GM12892 (cell line): ENCODE measurements around the gene IQGAP1.

Experiments used
- DNase-seq: peaks from one replicate; pipeline ENCODE4 v3.0.0; 2011; ENCODE audit not compliant: insufficient read length
- FAIRE-seq: peaks from 2 replicates; lab custom pipeline; 2011; peaks lifted over from hg19 to GRCh38; lab: Jason Lieb, UNC
- POLR2A ChIP-seq: IDR thresholded peaks from 2 replicates; pipeline ENCODE4 v1.6.1; 2011; ENCODE audit warnings: low read depth, low read length, control low read depth
- POLR2AphosphoS5 ChIP-seq: IDR thresholded peaks from 2 replicates; pipeline ENCODE4 v1.6.1; 2011; ENCODE audit warnings: low read depth, low read length, control low read depth
- TAF1 ChIP-seq: IDR thresholded peaks from 2 replicates; pipeline ENCODE4 v1.6.1; 2011; ENCODE audit warnings: low read depth, mild to moderate bottlenecking, control low read depth, low read length, borderline replicate concordance

The IQGAP1 gene

GRCh38 chr15:90482124-90483011 is 94.3 kb downstream of the IQGAP1 start:
- FAIRE-seq (peak; percentile 36), DNase-seq (no peak)
- TF ChIP-seq POLR2AphosphoS5 (no peak), TAF1 (no peak), POLR2A (no peak)

DNA sequence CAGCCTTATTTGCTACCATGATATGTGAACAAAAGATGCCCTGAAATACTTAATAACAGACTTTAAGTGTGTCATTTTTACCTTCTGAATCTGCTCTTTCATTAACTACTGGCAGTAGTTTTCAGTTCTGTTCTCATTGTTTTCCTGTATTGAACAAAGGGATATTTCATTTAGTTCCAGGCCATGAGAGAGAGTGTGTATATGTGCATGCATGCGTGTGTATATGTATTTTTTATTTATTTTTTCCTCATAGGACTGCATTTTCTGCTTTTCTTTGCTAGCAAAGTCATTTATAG is 94.9 kb downstream of the IQGAP1 start:
- FAIRE-seq, result no peak
- DNase-seq, result no peak
- TF ChIP-seq POLR2A (no peak), TAF1 (no peak), POLR2AphosphoS5 (no peak)

- no peak for DNase-seq
- TF ChIP-seq POLR2A (no peak), POLR2AphosphoS5 (no peak), TAF1 (no peak)
- FAIRE-seq, result no peak
These were observed 95.6 kb downstream of the IQGAP1 start for GRCh38 chr15:90483637-90484036.

DNA sequence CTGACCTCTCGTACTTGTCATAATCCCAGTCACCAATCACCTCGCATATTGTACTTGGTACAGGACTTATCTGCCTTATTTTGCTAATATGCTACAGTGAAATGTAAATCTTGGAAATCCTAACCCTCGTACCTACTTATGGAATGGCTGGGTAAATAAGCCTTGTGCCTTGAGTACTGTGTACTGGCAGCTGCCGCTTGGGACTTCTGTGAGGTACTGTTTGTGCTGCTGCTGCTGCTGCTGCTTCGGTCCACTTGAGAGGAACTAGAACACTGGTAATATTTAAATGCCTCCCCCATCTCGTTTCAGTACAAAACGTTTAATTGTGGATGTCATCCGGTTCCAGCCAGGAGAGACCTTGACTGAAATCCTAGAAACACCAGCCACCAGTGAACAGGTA is 99.1 kb downstream of the IQGAP1 start:
- TF ChIP-seq TAF1 (no peak), POLR2A (no peak), POLR2AphosphoS5 (no peak)
- no peak for FAIRE-seq
- no peak for DNase-seq

- TF ChIP-seq POLR2A (no peak), TAF1 (no peak), POLR2AphosphoS5 (no peak)
- DNase-seq (no peak), FAIRE-seq (no peak)
These were observed 101.5 kb downstream of the IQGAP1 start for GRCh38 chr15:90489514-90489913.

DNA sequence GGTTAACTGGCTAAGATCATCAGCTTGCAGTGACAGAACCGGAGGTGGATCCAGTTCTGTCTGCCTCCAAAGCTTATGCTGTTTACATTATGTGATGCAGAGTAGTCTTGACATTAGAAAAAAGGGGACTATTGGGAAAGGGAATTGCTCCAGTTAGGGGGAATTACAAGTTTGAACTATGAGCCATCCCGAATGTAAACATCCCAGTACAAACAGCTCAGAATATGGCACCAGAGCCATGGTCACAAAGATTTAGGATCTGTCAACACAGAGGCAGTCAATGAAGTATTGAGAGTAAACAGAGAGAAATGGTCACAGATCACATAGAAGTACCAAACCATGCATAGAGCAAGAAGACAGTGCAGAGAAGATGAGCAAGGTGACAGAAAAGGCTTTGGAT is 101.9 kb downstream of the IQGAP1 start:
- FAIRE-seq (no peak), DNase-seq (no peak)
- no peak for TF ChIP-seq POLR2AphosphoS5
- TF ChIP-seq TAF1, result no peak
- no peak for TF ChIP-seq POLR2A

DNA sequence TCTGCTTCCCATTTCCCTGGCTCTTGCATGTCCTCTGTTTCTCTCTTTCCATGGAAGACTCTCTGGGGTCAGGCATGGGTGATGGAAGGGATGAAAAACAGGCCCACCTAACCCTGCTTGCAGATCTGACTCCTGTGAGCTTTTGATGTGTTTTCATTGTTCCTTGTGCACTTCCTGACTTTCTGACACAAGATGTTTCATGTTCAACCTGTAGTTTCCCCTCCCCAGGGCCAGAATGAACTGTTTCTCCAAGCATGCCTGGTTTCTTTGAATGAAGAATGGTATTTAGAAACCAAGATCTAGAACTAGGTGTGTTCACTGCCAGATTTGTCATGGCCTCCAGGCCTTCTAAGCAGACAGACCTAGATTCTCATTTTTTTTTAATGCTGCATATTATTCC is 105.6 kb downstream of the IQGAP1 start:
- FAIRE-seq (no peak), DNase-seq (no peak)
- TF ChIP-seq POLR2AphosphoS5 (no peak), TAF1 (no peak), POLR2A (no peak)

GRCh38 chr15:90495067-90495466 is 107.0 kb downstream of the IQGAP1 start:
- no peak for FAIRE-seq
- no peak for DNase-seq
- TF ChIP-seq POLR2A (no peak), TAF1 (no peak), POLR2AphosphoS5 (no peak)

DNA sequence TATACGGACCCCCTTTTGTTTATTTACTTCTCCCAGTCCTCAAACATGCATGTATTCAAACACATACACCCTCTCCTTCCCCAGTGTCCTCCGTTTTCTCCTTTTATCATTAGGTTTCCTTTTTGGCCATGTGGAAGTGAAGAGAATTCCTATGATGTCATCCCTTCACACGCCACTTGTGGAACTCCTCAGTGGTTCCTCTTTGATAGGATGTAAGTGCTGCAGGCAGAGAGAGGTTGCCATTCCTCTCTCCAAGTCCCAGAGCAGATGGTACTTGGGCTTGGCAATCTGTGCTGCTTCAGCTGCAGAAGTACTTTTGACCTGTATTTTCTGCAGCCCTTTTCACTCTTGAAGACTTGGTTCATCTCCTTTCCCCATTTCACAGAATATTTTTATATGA is 108.7 kb downstream of the IQGAP1 start:
- no peak for TF ChIP-seq POLR2A
- TF ChIP-seq POLR2AphosphoS5, result no peak
- TF ChIP-seq TAF1, result no peak
- no peak for FAIRE-seq
- no peak for DNase-seq

DNA sequence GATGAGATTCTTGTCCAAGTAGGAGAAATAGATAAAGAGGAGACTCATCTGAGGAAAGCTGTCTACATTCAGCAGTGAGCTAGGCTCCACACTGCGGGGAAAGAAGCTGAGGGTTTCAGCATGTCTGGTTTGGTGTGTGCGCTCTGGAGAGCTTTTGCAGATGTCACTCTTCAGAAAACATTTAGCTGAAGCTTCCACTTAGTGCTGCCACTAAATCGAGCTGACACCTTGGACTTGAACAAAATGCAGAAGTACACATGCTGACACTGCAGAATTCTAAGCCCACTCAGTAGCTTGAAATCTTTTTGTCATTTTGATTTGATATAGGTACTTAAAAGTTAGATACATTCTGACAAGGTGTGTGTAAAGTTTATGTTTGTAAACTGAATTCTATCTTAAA is 109.3 kb downstream of the IQGAP1 start:
- DNase-seq (no peak), FAIRE-seq (no peak)
- TF ChIP-seq TAF1, result no peak
- no peak for TF ChIP-seq POLR2A
- TF ChIP-seq POLR2AphosphoS5, result no peak

GRCh38 chr15:90497912-90498311 is 109.9 kb downstream of the IQGAP1 start:
- FAIRE-seq, result no peak
- TF ChIP-seq POLR2A (no peak), POLR2AphosphoS5 (no peak)
- no peak for DNase-seq

DNA sequence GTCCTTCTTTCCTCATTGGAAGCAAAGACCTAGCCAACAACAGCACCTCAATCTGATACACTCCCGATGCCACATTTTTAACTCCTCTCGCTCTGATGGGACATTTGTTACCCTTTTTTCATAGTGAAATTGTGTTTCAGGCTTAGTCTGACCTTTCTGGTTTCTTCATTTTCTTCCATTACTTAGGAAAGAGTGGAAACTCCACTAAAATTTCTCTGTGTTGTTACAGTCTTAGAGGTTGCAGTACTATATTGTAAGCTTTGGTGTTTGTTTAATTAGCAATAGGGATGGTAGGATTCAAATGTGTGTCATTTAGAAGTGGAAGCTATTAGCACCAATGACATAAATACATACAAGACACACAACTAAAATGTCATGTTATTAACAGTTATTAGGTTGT is 112.1 kb downstream of the IQGAP1 start:
- DNase-seq (no peak), FAIRE-seq (no peak)
- TF ChIP-seq POLR2A, result no peak
- no peak for TF ChIP-seq POLR2AphosphoS5
- no peak for TF ChIP-seq TAF1
